Measurements from ENCODE around the gene SENP3.

DNA sequence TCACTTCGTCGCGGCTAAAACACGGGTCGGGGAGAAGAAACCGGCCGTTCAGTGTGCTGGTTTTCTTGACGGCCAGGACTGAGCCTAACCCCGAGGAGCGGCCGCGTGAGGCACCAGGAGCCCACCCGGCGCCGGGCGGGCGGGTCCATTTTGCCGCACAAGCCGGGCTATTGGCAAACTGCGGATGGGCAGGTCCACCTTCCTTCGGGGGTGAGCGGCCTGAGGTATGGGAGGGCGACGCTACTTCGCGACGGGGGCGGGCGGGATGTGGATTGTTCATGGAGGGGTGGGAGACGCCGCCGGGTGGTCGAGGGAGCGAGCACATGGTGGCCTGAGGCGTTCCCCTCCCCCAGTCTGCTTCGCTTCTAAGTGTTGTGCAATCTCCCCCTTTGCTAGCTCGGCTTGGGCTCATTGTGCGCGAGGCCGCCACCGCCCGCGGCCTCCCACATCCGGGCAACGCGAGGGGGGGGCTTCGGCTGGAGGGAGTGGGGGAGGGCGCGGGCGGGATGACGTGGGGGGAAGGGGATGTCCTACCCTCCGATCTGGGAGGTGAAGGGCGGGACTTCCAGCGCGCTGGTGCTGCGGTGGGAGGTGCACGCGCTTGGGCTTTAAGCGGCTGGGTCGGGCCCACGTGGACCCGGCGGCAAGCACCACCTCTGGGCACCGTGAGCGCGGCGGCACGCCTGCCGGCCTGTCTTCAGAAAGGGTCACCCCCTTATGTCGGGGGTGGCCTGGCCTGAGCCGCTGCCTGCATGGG, 11.8 kb downstream of the SENP3 start:
- TF ChIP-seq, protein P1, sequence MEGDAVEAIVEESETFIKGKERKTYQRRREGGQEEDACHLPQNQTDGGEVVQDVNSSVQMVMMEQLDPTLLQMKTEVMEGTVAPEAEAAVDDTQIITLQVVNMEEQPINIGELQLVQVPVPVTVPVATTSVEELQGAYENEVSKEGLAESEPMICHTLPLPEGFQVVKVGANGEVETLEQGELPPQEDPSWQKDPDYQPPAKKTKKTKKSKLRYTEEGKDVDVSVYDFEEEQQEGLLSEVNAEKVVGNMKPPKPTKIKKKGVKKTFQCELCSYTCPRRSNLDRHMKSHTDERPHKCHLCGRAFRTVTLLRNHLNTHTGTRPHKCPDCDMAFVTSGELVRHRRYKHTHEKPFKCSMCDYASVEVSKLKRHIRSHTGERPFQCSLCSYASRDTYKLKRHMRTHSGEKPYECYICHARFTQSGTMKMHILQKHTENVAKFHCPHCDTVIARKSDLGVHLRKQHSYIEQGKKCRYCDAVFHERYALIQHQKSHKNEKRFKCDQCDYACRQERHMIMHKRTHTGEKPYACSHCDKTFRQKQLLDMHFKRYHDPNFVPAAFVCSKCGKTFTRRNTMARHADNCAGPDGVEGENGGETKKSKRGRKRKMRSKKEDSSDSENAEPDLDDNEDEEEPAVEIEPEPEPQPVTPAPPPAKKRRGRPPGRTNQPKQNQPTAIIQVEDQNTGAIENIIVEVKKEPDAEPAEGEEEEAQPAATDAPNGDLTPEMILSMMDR (conservative IDR thresholded peaks at IDR 0.05; ENCODE audit: low read length) = no peak
- no peak for TF ChIP-seq EZH2phosphoT487 (IDR thresholded peaks at IDR 0.05; ENCODE audit: borderline replicate concordance, low read depth, low read length)
